ENCODE data around the gene PRELID3B. TPM values are rescaled to one million over a fixed set of nuclear protein-coding genes. Genes with fewer than 3 reads are reported as not detected.
A peak's percentile ranks its signal among the peaks of the same experiment; 100 is the strongest.

PRELID3B gene
- total RNA-seq, 1 donor from 2014 or later = 78.8 TPM

- TF ChIP-seq EZH2phosphoT487 (IDR thresholded peaks at IDR 0.05) (no peak), EZH2 (IDR thresholded peaks at IDR 0.05) (no peak)
- TF ChIP-seq, protein P1, sequence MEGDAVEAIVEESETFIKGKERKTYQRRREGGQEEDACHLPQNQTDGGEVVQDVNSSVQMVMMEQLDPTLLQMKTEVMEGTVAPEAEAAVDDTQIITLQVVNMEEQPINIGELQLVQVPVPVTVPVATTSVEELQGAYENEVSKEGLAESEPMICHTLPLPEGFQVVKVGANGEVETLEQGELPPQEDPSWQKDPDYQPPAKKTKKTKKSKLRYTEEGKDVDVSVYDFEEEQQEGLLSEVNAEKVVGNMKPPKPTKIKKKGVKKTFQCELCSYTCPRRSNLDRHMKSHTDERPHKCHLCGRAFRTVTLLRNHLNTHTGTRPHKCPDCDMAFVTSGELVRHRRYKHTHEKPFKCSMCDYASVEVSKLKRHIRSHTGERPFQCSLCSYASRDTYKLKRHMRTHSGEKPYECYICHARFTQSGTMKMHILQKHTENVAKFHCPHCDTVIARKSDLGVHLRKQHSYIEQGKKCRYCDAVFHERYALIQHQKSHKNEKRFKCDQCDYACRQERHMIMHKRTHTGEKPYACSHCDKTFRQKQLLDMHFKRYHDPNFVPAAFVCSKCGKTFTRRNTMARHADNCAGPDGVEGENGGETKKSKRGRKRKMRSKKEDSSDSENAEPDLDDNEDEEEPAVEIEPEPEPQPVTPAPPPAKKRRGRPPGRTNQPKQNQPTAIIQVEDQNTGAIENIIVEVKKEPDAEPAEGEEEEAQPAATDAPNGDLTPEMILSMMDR (IDR thresholded peaks at IDR 0.05) = no peak
- peak overlapping the region; percentile 53 for H3K27ac Mint-ChIP-seq
- Histone ChIP-seq H3K27me3 (no peaks in the 10 kb centered on the region), H3K9ac (no peak overlapping the region), H3K27ac (no peak overlapping the region), H3K79me2 (ENCODE audit: low read depth) (no peaks in the 10 kb centered on the region), H3F3A (ENCODE audit: low read depth) (peaks cover 5% of the 10 kb centered on the region), H3K4me3 (no peak overlapping the region), H3K36me3 (peaks cover 9% of the 10 kb centered on the region), H3K4me2 (no peak overlapping the region), H2AFZ (replicated peaks) (no peak overlapping the region), H3K9me3 (ENCODE audit: low read depth) (no peaks in the 10 kb centered on the region), H4K20me1 (ENCODE audit: low read depth) (peaks cover 2% of the 10 kb centered on the region), H3K4me1 (no peaks in the 10 kb centered on the region)
- peaks cover 5% of the 10 kb centered on the region for H3K27me3 Mint-ChIP-seq (ENCODE audit: insufficient read depth, low read depth)
- H3K36me3 Mint-ChIP-seq = peaks cover 39% of the 10 kb centered on the region
- no peak for DNase-seq (ENCODE audit: low spot score)
- no peaks in the 10 kb centered on the region for H3K9me3 Mint-ChIP-seq
- H3K4me1 Mint-ChIP-seq = no peaks in the 10 kb centered on the region
- H3K4me3 Mint-ChIP-seq = no peak overlapping the region
Measured at GRCh38 chr20:58992911-58993310, 49.7 kb downstream of the PRELID3B start.

DNA sequence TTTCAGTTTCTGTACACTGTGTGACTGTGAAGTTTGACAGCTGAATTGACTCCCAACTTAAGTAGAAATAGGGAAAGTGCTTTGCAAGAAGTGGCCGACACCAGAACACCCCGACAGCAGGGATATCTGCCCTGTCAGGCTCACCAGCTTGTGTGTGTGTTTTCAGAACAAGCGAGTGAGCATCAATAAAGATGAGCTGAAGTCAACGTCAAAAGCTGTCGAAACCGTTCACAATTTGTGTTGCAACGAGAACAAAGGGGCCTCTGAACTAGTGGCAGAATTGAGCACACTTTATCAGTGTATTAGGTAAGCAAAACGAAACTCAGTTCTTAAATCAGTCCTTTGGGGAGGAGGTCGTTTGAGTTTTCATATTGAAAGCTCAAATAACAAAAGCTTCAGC, 50.9 kb downstream of the PRELID3B start:
- Histone ChIP-seq H3K9ac (no peak overlapping the region), H3K36me3 (peaks cover 9% of the 10 kb centered on the region), H3K4me1 (no peaks in the 10 kb centered on the region), H4K20me1 (ENCODE audit: low read depth) (peaks cover 4% of the 10 kb centered on the region), H3K79me2 (ENCODE audit: low read depth) (no peaks in the 10 kb centered on the region), H3K27ac (no peak overlapping the region), H3K4me3 (no peak overlapping the region), H3K4me2 (no peak overlapping the region), H3K9me3 (ENCODE audit: low read depth) (no peaks in the 10 kb centered on the region), H2AFZ (replicated peaks) (no peak overlapping the region), H3K27me3 (no peaks in the 10 kb centered on the region), H3F3A (ENCODE audit: low read depth) (no peaks in the 10 kb centered on the region)
- TF ChIP-seq EZH2 (IDR thresholded peaks at IDR 0.05) = no peak
- TF ChIP-seq EZH2phosphoT487 (IDR thresholded peaks at IDR 0.05) = no peak
- TF ChIP-seq, protein P1 (IDR thresholded peaks at IDR 0.05) = no peak
- Mint-ChIP-seq H3K27ac (no peak overlapping the region), H3K27me3 (ENCODE audit: insufficient read depth, low read depth) (peaks cover 2% of the 10 kb centered on the region), H3K9me3 (no peaks in the 10 kb centered on the region), H3K36me3 (peaks cover 42% of the 10 kb centered on the region), H3K4me3 (no peak overlapping the region), H3K4me1 (no peaks in the 10 kb centered on the region)
- no peak for DNase-seq (ENCODE audit: low spot score)

DNA sequence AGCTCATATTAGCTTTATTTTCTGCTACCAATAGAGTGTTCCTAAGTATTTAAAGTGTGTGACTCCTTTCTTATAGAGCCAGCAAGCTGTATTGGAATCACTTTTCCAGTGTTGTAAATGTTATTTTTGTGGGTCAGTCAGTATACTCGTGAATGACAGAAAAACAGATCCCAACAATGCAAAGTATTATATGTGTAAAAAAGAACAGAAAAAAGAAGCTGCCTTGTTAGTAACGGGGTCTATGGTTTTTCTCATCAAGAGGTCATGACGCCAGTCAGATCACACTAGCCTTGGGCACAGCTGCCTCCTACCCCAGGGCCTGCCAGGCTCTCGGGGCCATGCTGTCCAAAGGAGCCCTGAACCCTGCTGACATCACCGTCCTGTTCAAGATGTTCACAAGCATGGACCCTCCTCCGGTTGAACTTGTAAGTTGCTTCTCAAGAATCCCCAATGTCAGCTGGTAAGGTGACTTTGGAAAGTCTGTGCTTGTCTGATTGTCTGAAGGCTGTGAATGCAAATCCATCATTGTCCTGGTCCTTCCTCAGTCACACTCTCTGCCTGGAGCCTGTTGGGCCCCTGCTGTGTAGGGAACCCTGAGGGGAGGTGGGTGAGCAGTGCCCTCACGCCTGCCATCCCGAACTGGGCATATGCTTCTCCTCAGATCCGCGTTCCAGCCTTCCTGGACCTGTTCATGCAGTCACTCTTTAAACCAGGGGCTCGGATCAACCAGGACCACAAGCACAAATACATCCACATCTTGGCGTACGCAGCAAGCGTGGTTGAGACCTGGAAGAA, 51.7 kb downstream of the PRELID3B start:
- H3K27me3 Mint-ChIP-seq (ENCODE audit: insufficient read depth, low read depth) = peaks cover 2% of the 10 kb centered on the region
- H3K27ac ChIP-seq = no peak overlapping the region
- DNase-seq (ENCODE audit: low spot score) = no peak
- no peaks in the 10 kb centered on the region for H3K9me3 ChIP-seq (ENCODE audit: low read depth)
- H3K9me3 Mint-ChIP-seq = no peaks in the 10 kb centered on the region
- no peaks in the 10 kb centered on the region for H3K27me3 ChIP-seq
- H3K79me2 ChIP-seq (ENCODE audit: low read depth) = peaks cover under 1% of the 10 kb centered on the region
- H4K20me1 ChIP-seq (ENCODE audit: low read depth) = peaks cover 10% of the 10 kb centered on the region
- no peak for TF ChIP-seq EZH2 (IDR thresholded peaks at IDR 0.05)
- TF ChIP-seq, protein P1 (IDR thresholded peaks at IDR 0.05) = no peak
- TF ChIP-seq EZH2phosphoT487 (IDR thresholded peaks at IDR 0.05) = no peak
- H3K9ac ChIP-seq = no peak overlapping the region
- no peaks in the 10 kb centered on the region for H3F3A ChIP-seq (ENCODE audit: low read depth)
- H3K4me2 ChIP-seq = no peak overlapping the region
- no peaks in the 10 kb centered on the region for H3K4me1 ChIP-seq
- no peak overlapping the region for H3K4me3 Mint-ChIP-seq
- peaks cover 9% of the 10 kb centered on the region for H3K36me3 ChIP-seq
- peaks cover 39% of the 10 kb centered on the region for H3K36me3 Mint-ChIP-seq
- no peak overlapping the region for H3K27ac Mint-ChIP-seq
- no peak overlapping the region for H3K4me3 ChIP-seq
- H3K4me1 Mint-ChIP-seq = no peaks in the 10 kb centered on the region
- H2AFZ ChIP-seq (replicated peaks) = no peak overlapping the region

Measured in neural progenitor cell (in vitro differentiated cells).